ENCODE measurements around the gene ZNF444.

- TF ChIP-seq CTCF (IDR thresholded peaks at IDR 0.05 in 4 of 5, conservative IDR thresholded peaks at IDR 0.05 in 1 of 5), result no peak
- no peak for TF ChIP-seq POLR2A (IDR thresholded peaks at IDR 0.05)
Observed at GRCh38 chr19:56141417-56141993, 418 bp downstream of the ZNF444 start.

Data from gastrocnemius medialis (tissue), 4 donors.